ENCODE measurements around the gene PSME1.

- TF ChIP-seq JUN (IDR thresholded peaks at IDR 0.05) (no peak), MAFK (IDR thresholded peaks at IDR 0.05; ENCODE audit: partially characterized antibody) (no peak), RCOR1 (IDR thresholded peaks at IDR 0.05; ENCODE audit: low read depth, low read length) (no peak), KDM5A (IDR thresholded peaks at IDR 0.05) (no peak), POLR2A (IDR thresholded peaks at IDR 0.05; ENCODE audit: low read length) (no peak)
- TF ChIP-seq, protein P1, sequence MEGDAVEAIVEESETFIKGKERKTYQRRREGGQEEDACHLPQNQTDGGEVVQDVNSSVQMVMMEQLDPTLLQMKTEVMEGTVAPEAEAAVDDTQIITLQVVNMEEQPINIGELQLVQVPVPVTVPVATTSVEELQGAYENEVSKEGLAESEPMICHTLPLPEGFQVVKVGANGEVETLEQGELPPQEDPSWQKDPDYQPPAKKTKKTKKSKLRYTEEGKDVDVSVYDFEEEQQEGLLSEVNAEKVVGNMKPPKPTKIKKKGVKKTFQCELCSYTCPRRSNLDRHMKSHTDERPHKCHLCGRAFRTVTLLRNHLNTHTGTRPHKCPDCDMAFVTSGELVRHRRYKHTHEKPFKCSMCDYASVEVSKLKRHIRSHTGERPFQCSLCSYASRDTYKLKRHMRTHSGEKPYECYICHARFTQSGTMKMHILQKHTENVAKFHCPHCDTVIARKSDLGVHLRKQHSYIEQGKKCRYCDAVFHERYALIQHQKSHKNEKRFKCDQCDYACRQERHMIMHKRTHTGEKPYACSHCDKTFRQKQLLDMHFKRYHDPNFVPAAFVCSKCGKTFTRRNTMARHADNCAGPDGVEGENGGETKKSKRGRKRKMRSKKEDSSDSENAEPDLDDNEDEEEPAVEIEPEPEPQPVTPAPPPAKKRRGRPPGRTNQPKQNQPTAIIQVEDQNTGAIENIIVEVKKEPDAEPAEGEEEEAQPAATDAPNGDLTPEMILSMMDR (IDR thresholded peaks at IDR 0.05), result no peak
Observed at GRCh38 chr14:24150993-24151392, 15.0 kb downstream of the PSME1 start.

Measured in A549 (cell line).